Activated CD4-positive, alpha-beta T cell treated with anti-CD3 and anti-CD28 coated beads for 4 hours (primary cell): Measurements from ENCODE around the gene MRAP2.

Source experiments
- DNase-seq, 2 donors: peaks; one replicate each; pipeline ENCODE4 v3.0.0-alpha.2; 2020

The MRAP2 gene, protein sequence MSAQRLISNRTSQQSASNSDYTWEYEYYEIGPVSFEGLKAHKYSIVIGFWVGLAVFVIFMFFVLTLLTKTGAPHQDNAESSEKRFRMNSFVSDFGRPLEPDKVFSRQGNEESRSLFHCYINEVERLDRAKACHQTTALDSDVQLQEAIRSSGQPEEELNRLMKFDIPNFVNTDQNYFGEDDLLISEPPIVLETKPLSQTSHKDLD

DNA sequence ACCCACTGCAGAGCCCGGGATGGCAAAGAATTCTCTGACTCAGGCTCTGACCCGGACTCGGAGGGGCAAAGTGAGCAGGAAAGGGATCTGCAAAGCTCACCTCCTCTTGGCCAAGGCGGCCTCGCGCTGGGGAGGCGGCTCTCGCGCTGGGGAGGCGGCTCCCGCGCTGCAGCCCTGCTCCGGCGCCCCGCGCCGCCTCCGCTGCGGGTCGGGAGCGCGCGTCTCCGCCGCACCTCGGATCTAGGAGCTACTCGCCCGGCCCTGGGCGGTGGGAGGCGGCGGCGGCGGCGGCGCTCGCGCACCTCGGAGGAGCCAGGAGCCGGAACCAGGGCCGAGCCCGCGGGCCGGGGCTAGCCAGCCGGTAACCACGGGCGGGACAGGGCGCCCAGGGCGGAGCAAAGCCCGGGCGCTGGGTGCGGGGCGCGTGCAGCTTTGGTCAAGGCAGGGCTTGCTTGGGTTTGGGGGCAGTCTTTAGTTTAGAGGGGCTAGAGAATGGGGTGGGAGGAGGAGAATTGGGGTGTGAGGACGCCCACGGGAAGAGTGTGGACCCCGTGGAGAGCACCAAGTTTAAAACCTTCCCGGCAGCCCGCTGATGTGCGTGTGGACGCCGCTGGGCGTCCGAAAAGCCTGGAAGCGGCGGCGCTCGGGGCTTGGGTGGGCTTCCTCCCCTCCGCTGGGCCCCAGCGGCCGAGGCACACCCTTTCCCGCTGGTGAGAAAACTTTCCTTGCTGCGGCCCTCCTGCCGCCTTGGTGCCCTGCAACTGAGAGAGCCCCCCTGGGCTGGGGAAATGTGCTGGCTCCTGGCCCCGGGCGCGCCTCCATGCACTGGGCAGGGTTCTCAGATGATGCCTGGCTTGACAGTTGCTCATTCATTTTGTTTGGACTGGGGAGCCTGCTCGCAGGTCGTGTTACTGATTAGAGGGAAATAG is at the start of gene MRAP2:
TSS of gene MRAP2 (plus strand) at position 250 of the 929 bp plus-strand sequence. CDS start 21,547 bp downstream, outside the sequence.
- DNase-seq, result no peak

DNA sequence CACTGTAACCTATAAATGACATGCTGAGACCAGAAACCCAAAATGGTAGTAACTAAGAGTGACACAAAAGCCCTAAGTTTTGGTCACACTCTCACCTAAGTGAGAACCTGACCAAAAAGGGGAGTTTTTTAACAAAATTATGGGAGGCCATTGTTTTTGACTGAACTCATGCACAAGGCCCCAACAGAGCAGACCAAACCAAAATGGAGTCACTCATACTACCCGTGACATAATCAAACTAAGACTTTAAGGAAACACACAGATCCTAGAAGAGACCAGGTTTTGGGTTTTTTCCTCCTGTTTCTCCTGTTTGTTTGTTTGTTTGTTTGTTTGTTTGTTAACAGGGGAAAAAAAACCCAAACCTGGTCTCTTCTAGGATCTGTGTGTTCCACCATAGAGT is 49.2 kb upstream of the MRAP2 start:
- no peak for DNase-seq

DNA sequence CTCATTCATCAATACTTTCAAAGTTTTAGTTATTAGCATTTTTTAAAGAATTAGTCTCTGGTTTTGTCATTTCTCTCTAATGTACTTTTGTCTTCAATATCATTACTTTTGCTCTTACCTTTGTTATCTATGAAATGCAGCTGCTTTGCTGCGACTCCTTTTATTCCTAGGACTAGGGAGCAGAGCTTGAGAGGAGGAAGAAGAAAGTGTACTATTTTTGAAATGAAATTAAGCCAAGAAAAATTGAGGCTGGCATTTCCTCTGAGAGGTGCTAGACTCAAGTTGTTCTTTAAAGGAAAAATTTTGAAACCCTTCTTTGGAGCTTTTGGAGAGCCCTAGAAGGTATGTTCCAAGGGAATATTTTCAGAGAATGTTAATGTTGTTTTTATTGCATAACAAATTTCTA is 48.3 kb upstream of the MRAP2 start:
- no peak for DNase-seq

- no peak for DNase-seq
These were observed 47.9 kb upstream of the MRAP2 start for GRCh38 chr6:83985715-83986114.

- DNase-seq, result no peak
These were observed 35.5 kb upstream of the MRAP2 start for GRCh38 chr6:83998021-83998584.

GRCh38 chr6:84001119-84001518 is 32.5 kb upstream of the MRAP2 start:
- no peak for DNase-seq

GRCh38 chr6:84002226-84002625 is 31.3 kb upstream of the MRAP2 start:
- DNase-seq, result no peak

DNA sequence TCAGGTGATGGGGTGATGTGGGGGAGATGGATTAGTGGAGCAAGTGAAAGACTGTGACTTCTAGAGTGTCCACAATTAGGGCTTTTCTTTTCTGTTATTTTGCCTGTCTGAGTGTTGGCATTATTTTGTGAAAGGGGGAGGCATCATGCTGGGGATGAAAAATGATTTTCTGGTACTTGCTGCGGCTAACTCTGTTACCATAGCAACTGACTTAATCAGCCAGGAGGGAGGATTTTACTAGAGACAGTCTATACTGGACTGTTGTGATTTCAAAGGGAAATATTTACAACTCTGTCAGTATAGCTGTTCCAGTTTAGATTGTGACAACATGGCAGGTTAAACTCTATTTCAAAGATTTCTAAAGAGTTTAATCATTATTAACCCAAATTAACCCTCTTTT is 30.4 kb upstream of the MRAP2 start:
- no peak for DNase-seq

- no peak for DNase-seq
These were observed 29.9 kb upstream of the MRAP2 start for GRCh38 chr6:84003654-84004053.

DNA sequence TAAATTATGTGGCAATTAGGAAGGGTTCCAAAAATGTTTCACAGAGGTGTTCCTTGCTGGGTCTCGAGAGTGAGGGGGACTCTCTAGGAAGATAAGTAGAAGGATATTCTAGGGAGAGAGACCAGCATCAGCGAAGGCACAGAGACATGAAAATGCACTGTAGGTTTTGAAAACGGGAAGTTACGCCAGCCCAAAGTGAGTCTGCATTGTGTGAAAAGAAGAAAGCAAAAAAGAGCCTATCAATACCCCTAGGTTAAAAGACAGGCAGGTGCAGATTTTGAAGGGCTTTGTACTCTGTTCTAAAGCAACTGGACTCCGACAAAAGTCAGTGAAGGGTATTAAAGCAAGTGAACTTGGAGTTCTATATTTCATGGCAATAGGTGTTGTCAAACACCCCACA is 25.7 kb upstream of the MRAP2 start:
- no peak for DNase-seq

DNA sequence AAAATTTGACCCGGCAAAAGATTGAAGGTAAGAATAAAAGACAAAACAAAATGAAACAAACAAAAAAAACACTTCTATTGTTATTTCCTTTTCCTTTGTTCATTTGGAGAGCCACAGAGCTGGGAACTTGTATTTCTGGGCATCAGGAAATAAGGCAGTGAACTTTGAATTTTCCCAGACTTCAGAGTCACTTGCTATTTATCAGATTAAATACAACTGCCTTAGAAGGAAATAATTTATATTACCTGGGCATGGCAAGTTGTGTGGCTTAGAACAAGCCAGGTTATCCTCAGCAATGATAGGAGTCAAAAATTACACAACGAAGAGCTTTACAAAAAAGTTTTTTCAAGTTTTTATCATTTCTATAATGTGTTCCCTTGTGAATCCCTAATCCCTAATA is 20.2 kb upstream of the MRAP2 start:
- DNase-seq, result no peak

DNA sequence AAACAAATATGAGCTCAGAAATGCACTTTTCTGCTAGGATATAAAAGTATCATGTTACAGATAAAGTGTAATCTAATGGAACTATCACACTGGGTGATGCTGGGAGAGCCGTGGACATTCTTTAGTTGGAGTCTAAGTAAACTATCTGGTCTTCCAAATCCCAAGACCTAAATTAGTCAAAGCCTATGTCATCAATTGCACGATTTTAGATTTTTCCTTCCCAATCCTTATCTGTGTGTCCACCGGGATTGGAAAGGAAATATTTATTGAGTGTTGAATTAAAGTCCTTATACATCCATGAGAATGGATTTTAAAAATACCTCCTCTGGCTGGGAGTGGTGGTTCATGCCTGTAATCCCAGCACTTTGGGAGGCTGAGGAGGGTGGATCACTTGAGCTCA is 19.6 kb upstream of the MRAP2 start:
- no peak for DNase-seq

GRCh38 chr6:84016029-84016428 is 17.5 kb upstream of the MRAP2 start:
- no peak for DNase-seq

DNA sequence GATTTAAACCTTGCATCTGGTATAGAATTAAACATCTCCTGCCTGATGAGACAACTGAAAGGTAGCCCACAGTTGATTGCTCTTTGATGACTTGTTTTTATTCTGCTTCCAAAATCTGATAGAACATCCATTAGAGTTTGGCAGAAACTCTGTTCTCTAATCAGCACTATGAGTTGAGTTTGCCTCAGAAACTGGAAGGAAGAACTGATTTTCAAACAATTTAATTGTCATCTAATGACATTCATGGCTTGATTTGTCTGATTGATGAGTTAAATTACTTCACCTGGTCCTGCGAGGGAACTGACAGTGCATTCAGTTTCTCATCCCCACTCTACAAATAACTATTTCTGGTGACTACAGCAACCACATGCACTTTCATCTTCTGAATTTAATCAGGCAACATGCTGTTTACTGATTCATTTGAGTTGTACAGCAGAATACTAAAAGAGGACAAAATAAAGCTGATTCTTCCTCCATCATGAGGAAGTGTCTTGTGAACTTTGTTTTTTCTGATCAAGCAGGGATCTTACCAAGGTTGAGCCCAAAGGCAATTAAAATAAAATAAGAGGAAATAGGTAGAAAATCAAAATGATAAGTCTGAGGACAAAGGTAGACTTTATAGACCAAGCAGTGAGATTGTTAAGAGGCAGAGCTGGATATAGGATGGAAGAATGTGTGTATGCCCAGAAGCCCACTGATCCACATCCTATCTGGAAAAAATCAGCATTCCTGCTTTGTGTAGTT is 15.7 kb upstream of the MRAP2 start:
- DNase-seq, result no peak

- DNase-seq, result no peak
These were observed 15.0 kb upstream of the MRAP2 start for GRCh38 chr6:84018453-84019061.

DNA sequence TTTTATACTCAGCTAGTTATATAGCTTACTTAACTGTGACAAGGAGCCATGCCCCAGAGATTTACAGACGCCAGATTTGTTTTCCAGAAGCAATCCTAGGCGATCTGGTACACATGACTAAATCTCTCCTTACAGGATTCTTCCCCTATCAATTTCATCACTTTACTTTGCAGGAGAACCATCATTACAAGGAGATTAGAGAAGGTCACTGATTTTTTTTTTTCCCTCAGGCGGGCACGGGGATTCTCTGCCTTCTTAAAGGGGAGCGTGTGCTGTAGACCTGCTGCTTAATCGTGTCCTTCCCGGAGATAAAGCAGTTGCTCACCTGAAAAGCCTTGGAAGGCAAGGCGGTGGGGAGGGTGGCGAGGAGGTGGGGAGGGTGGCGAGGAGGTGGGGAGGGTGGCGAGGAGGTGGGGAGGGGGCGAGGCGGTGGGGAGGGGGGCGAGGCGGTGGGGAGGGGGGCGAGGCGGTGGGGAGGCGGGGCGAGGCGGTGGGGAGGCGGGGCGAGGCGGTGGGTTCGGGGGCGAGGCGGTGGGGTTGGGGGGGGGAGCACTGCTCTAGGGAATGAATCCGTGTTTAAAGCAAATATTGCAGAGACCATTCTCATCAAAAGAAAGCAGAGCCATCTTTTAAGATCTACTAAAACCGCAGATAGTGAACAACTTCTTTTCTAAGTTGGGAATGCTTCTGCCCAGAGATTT is 14.3 kb upstream of the MRAP2 start:
- DNase-seq, result no peak

DNA sequence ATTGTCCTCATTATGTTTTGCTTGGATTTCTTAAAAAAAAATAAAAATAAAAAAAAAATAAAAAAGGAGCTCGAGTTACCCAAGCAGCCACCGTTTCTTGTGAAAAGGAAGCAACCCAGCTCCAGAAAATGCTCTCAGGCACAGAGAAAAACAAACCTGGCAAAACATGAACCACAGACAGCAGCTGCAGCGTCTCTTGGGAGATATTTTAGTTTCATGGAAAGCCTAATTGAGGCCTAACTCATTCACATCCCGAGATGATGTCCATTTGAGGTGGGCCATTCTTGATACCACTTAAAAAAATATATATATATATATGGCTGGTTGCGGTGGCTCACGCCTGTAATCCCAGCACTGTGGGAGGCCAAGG is 13.7 kb upstream of the MRAP2 start:
- no peak for DNase-seq

- DNase-seq, result no peak
These were observed 11.9 kb upstream of the MRAP2 start for GRCh38 chr6:84021625-84022024.

DNA sequence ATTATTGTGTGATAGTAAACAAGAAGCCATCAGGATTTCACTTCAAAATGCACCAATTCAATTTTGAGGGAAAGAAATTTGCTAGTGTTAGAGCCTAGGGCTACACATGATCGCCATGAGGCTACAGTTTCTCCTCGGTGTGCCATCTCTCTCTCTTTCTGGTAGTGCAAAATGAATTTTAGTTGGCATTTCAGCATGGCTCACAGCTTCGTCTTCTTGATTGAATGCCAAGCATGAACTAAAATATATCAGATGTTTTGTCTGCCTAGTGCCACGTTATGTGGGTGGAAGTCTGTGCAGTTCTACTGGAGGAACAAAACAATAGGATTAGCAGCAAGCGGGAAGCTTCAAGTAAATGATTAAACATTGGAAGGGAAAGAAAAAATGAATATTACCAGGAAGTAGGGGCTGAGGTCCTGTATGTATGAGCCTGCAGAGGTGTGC is 6.8 kb upstream of the MRAP2 start:
- DNase-seq, result no peak

- DNase-seq, result no peak
These were observed 6.0 kb upstream of the MRAP2 start for GRCh38 chr6:84027340-84028181.

DNA sequence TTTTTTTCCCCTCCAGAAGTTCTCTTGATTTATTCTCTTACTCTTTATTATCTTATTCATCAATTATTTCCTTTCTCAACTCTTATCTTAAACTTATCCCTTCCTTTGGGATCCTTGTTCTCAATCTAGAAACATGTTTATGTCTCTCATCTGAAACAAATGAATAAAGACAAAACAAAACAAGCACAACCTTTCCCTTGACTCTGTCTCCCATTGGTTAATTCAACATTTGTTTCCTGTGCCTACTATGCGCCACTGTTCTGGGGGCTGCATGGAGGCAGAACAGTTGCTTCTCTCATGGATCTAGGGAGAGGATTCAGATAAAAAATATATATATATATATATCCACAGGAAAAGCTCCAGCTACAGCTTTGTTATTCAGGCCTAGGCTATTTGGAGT is 5.2 kb upstream of the MRAP2 start:
- DNase-seq, result no peak
